Nephron (organoid): Measurements from ENCODE around the gene CUL1.

Source experiments
- H3K27ac Mint-ChIP-seq, 3 experiments: 2 replicates each; pipeline ENCODE4 v1.8.0; 2020; ENCODE audit warnings: mixed read lengths in 3 of 3, mild to moderate bottlenecking in 2 of 3, moderate library complexity in 1 of 3
- H3K27me3 Mint-ChIP-seq: 2 replicates; pipeline ENCODE4 v1.8.0; 2021; ENCODE audit warnings: low read depth, mild to moderate bottlenecking, moderate library complexity, mixed read lengths
- H3K36me3 Mint-ChIP-seq: 2 replicates; pipeline ENCODE4 v1.8.0; 2020; ENCODE audit warnings: low read depth, mixed read lengths
- H3K4me1 Mint-ChIP-seq: 2 replicates; pipeline ENCODE4 v1.8.0; 2020; ENCODE audit warnings: mixed read lengths
- H3K4me3 Mint-ChIP-seq, 3 experiments: 2 replicates each; pipeline ENCODE4 v1.8.0; 2020; ENCODE audit warnings: mild to moderate bottlenecking in 3 of 3, mixed read lengths in 3 of 3, moderate library complexity in 2 of 3
- H3K9me3 Mint-ChIP-seq: 2 replicates; pipeline ENCODE4 v1.8.0; 2020; ENCODE audit warnings: mixed read lengths
- CTCF ChIP-seq, 3 experiments: fragments of 200-600 bp; sonication (generic); IDR thresholded peaks; one replicate each; pipeline ENCODE4 v1.5.0; 2021; ENCODE audit warnings: antibody characterized with exemption in 3 of 3; ENCODE audit not compliant: unreplicated experiment in 3 of 3

The CUL1 gene

GRCh38 chr7:148796841-148797240 is 98.1 kb downstream of the CUL1 start:
- H3K27me3 Mint-ChIP-seq = no peaks in the 10 kb centered on the region
- H3K36me3 Mint-ChIP-seq = peaks cover 93% of the 10 kb centered on the region
- no peak for TF ChIP-seq CTCF (IDR thresholded peaks at IDR 0.05; ENCODE audit: unreplicated experiment in 3 of 3)
- H3K27ac Mint-ChIP-seq = no peak overlapping the region
- H3K4me1 Mint-ChIP-seq = no peaks in the 10 kb centered on the region
- no peak overlapping the region for H3K4me3 Mint-ChIP-seq
- peaks cover 6% of the 10 kb centered on the region for H3K9me3 Mint-ChIP-seq

GRCh38 chr7:148799893-148800555 is 101.3 kb downstream of the CUL1 start:
- H3K27ac Mint-ChIP-seq = no peak overlapping the region
- no peak for TF ChIP-seq CTCF (IDR thresholded peaks at IDR 0.05; ENCODE audit: unreplicated experiment in 3 of 3)

GRCh38 chr7:148800677-148801076 is 102.0 kb downstream of the CUL1 start:
- no peaks in the 10 kb centered on the region for H3K27me3 Mint-ChIP-seq
- peaks cover 3% of the 10 kb centered on the region for H3K9me3 Mint-ChIP-seq

More at GRCh38 chr7:148799893-148800555, 101.3 kb downstream of the CUL1 start:
- H3K4me1 Mint-ChIP-seq = no peaks in the 10 kb centered on the region
- H3K36me3 Mint-ChIP-seq = peaks cover 87% of the 10 kb centered on the region
- H3K4me3 Mint-ChIP-seq = no peak overlapping the region
- no peaks in the 10 kb centered on the region for H3K27me3 Mint-ChIP-seq
- H3K9me3 Mint-ChIP-seq = peaks cover 3% of the 10 kb centered on the region

GRCh38 chr7:148802101-148802493 is 103.4 kb downstream of the CUL1 start:
- Mint-ChIP-seq H3K36me3 (peaks cover 85% of the 10 kb centered on the region), H3K27me3 (no peaks in the 10 kb centered on the region), H3K4me1 (peaks cover 1% of the 10 kb centered on the region), H3K9me3 (peaks cover 3% of the 10 kb centered on the region), H3K27ac (no peak overlapping the region), H3K4me3 (no peak overlapping the region)
- TF ChIP-seq CTCF (IDR thresholded peaks at IDR 0.05; ENCODE audit: unreplicated experiment in 3 of 3) = no peak

More at GRCh38 chr7:148800677-148801076, 102.0 kb downstream of the CUL1 start:
- Mint-ChIP-seq H3K36me3 (peaks cover 86% of the 10 kb centered on the region), H3K27ac (no peak overlapping the region), H3K4me3 (no peak overlapping the region), H3K4me1 (no peaks in the 10 kb centered on the region)
- TF ChIP-seq CTCF (IDR thresholded peaks at IDR 0.05; ENCODE audit: unreplicated experiment in 3 of 3) = no peak

- Mint-ChIP-seq H3K36me3 (peaks cover 82% of the 10 kb centered on the region), H3K9me3 (peaks cover 3% of the 10 kb centered on the region), H3K4me1 (peaks cover 7% of the 10 kb centered on the region), H3K27me3 (no peaks in the 10 kb centered on the region), H3K27ac (no peak overlapping the region), H3K4me3 (no peak overlapping the region)
- TF ChIP-seq CTCF (IDR thresholded peaks at IDR 0.05; ENCODE audit: unreplicated experiment in 3 of 3) = no peak
These were observed 104.4 kb downstream of the CUL1 start for GRCh38 chr7:148803094-148803493.
